ENCODE results near the gene SIGLEC10.
A peak's percentile ranks its signal among the peaks of the same experiment; 100 is the strongest.
"Not testable (repeated sequence)": the region's sequence is repeated elsewhere in the genome, so short reads cannot be mapped to it uniquely, and the experiment has no call there.

The SIGLEC10 gene

DNA sequence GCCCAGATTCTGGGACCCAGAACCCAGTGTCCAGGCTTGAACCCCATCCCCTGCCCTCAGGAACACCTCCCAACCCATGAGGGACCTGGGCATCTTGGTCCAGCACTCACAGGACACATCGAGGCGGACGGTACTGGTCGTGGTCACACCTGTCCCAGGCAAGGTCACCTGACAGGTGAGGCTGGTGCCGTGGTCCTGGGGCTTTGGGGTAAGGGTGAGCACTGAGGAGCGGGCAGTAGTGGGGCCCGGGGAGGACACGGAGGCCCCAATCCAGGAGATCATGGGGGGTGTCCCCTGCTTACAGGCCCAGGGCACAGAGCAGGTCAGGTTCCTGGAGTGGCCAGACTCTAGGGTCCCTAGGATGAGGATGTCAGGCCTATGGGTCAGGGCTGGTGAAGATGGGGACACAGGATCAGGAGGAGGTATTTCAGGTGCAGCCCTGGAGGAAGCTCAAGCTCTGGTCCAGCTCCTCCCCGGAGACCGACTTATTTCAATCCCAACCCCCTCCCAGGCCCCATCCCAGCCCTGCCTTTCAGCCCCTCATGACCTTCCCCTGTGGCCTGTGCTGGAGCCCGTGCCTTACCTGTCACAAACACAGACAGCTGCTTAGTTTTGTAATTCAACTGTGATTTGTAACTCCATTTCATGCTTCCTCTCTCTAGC lies 40.0 kb upstream of the SIGLEC10 start:
- no peak for DNase-seq (ENCODE audit: insufficient read length, low spot score)
- TF ChIP-seq POLR2AphosphoS5 (IDR thresholded peaks at IDR 0.05; ENCODE audit: low read depth, low read length) (no peak), POU2F2 (IDR thresholded peaks at IDR 0.05; ENCODE audit: low read depth, low read length) (no peak), SPI1 (IDR thresholded peaks at IDR 0.05; ENCODE audit: low read depth, low read length) (no peak), POLR2A (IDR thresholded peaks at IDR 0.05; ENCODE audit: low read depth, low read length) (no peak), TAF1 (IDR thresholded peaks at IDR 0.05; ENCODE audit: low read depth, low read length) (no peak), PAX5 (IDR thresholded peaks at IDR 0.05; ENCODE audit: insufficient read depth, low read length, severe bottlenecking) (no peak)
- FAIRE-seq = no peak

DNA sequence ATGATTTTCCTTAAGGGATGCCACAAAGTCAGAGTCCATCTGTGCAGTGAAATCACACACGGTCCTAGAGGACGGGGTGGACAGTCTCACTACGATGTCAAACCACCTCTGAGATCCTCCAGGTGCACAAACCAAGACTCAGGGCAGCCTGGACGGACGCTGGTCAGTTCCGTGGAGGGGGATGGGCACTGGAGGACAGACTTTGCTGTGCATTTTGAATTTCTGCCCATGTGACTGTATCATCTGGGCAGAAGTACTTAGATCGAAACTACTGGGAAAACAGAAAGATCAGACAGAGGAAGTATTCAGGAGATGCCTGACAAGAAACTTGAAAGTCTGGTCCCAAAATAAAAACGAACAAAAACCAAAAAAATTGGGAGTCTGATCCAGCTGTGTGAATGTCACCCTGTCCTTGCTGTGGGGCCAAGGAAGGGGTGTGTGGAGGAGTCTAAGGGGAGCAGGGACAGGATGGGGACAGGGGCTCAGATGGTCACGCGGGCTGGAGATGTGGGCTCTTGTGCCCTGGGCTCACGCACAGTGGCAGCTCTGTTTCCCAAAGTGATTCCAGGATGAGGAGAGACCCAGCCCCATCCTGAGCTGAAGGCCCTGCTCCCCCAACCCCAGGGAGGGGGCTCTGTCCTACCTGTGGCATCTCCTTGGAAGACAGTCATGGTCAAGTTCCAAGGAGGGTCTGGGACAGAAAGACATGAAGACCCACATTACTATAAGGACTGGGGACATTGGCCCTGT lies 39.3 kb upstream of the SIGLEC10 start:
- DNase-seq (ENCODE audit: insufficient read length, low spot score) (no peak), FAIRE-seq (no peak)
- no peak for TF ChIP-seq POLR2AphosphoS5 (IDR thresholded peaks at IDR 0.05; ENCODE audit: low read depth, low read length)
- no peak for TF ChIP-seq TAF1 (IDR thresholded peaks at IDR 0.05; ENCODE audit: low read depth, low read length)
- no peak for TF ChIP-seq PAX5 (IDR thresholded peaks at IDR 0.05; ENCODE audit: insufficient read depth, low read length, severe bottlenecking)
- TF ChIP-seq POLR2A (IDR thresholded peaks at IDR 0.05; ENCODE audit: low read depth, low read length) = no peak

DNA sequence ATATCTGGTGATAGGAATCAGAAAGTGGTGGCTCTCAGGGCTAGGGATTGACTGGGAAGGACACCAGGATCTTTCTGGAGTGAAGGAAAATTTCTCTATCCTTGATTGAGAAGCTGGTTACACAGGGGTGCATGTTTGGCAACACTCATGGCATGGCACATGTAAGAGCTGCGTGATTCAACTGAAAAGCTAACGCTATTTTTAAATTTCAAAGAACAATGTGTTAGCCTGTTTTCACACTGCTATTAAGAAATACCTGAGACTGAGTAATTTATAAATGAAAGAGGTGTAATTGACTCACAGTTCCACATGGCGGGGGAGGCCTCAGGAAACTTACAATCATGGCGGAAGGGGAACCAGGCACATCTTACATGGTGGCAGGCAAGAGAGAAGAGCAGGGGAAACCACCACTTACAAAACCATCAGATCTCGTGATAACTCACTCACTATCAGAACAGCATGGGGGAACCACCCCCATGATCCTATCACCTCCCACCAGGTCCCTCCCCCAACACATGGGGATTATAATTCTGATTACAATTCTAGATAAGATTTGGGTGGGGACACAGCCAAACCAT lies 33.4 kb upstream of the SIGLEC10 start:
- TF ChIP-seq SPI1 (IDR thresholded peaks at IDR 0.05; ENCODE audit: low read depth, low read length) (no peak), POLR2A (IDR thresholded peaks at IDR 0.05; ENCODE audit: low read depth, low read length) (no peak), POLR2AphosphoS5 (IDR thresholded peaks at IDR 0.05; ENCODE audit: low read depth, low read length) (no peak), TAF1 (IDR thresholded peaks at IDR 0.05; ENCODE audit: low read depth, low read length) (no peak), POU2F2 (IDR thresholded peaks at IDR 0.05; ENCODE audit: low read depth, low read length) (no peak), PAX5 (IDR thresholded peaks at IDR 0.05; ENCODE audit: insufficient read depth, low read length, severe bottlenecking) (no peak)
- FAIRE-seq (no peak), DNase-seq (ENCODE audit: insufficient read length, low spot score) (no peak)

DNA sequence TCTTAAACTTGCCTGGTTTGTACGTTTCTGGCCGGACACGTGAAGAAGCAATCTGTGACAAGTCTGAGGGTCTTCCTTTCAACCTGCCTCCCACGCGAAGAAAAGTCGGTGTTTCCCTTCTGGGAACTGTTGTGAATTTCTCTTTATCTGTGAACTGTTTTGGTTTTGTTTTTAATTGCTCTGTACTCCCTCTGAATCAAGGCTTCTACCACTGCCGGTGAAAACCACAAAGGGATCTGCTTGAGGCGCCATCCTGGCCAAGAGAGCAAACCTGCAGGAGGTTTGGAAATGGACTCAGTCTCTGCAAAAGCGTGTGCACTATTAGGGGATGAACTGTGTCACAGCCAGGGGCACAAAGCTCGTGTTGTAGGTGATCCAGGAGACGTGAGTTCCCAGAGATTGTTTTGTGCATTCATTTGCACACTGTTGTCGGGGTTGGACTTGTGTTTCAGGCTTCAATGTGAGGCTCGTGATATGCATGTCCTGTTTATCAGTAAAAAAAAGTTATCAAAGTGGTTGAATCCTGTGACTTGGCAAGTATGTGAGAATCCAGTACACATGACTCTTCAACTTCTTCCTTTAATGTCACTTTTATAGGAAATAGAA lies 31.1 kb upstream of the SIGLEC10 start:
- FAIRE-seq (no peak), DNase-seq (ENCODE audit: insufficient read length, low spot score) (no peak)
- no peak for TF ChIP-seq TAF1 (IDR thresholded peaks at IDR 0.05; ENCODE audit: low read depth, low read length)
- TF ChIP-seq POU2F2 (IDR thresholded peaks at IDR 0.05; ENCODE audit: low read depth, low read length) = no peak
- TF ChIP-seq POLR2A (IDR thresholded peaks at IDR 0.05; ENCODE audit: low read depth, low read length) = no peak

DNA sequence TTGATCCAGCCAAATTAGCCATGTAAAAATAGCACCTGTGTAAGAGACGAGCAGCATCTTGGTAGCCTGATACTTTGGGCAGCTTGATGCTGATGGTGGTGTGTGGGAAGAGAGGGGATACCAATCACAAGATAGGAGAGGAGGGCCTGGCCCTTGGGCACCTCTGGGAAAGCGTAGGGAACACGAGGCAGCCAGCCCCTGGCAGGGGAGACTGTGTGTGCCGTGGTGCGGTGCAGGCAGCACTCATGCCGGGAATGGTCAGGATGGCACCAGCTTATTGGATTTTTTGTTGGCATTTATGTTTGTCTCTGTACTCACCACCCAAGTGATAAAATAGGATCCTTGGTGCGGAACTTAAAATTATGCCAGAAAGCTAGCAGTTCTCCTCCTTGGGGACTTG lies 30.6 kb upstream of the SIGLEC10 start:
- no peak for TF ChIP-seq SPI1 (IDR thresholded peaks at IDR 0.05; ENCODE audit: low read depth, low read length)
- no peak for TF ChIP-seq POU2F2 (IDR thresholded peaks at IDR 0.05; ENCODE audit: low read depth, low read length)
- TF ChIP-seq POLR2AphosphoS5 (IDR thresholded peaks at IDR 0.05; ENCODE audit: low read depth, low read length) = no peak
- no peak for TF ChIP-seq TAF1 (IDR thresholded peaks at IDR 0.05; ENCODE audit: low read depth, low read length)
- TF ChIP-seq PAX5 (IDR thresholded peaks at IDR 0.05; ENCODE audit: insufficient read depth, low read length, severe bottlenecking) = no peak
- TF ChIP-seq POLR2A (IDR thresholded peaks at IDR 0.05; ENCODE audit: low read depth, low read length) = no peak
- FAIRE-seq = no peak
- DNase-seq (ENCODE audit: insufficient read length, low spot score) = no peak

DNA sequence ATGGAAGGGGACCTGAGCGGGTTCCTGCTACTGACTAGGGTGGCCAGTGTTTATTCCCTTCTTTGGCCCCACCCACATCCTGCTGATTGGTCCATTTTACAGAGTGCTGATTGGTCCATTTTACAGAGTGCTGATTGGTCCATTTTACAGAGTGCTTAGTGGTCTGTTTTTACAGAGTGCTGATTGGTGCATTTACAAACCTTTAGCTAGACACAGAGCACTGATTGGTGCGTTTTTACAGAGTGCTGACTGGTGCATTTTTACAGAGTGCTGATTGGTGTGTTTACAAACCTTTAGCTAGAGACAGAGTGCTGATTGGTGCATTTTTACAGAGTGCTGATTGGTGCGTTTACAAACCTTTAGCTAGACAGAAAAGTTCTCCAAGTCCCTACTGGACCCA lies 30.1 kb upstream of the SIGLEC10 start:
- not testable (repeated sequence) for FAIRE-seq; DNase-seq (ENCODE audit: insufficient read length, low spot score)

DNA sequence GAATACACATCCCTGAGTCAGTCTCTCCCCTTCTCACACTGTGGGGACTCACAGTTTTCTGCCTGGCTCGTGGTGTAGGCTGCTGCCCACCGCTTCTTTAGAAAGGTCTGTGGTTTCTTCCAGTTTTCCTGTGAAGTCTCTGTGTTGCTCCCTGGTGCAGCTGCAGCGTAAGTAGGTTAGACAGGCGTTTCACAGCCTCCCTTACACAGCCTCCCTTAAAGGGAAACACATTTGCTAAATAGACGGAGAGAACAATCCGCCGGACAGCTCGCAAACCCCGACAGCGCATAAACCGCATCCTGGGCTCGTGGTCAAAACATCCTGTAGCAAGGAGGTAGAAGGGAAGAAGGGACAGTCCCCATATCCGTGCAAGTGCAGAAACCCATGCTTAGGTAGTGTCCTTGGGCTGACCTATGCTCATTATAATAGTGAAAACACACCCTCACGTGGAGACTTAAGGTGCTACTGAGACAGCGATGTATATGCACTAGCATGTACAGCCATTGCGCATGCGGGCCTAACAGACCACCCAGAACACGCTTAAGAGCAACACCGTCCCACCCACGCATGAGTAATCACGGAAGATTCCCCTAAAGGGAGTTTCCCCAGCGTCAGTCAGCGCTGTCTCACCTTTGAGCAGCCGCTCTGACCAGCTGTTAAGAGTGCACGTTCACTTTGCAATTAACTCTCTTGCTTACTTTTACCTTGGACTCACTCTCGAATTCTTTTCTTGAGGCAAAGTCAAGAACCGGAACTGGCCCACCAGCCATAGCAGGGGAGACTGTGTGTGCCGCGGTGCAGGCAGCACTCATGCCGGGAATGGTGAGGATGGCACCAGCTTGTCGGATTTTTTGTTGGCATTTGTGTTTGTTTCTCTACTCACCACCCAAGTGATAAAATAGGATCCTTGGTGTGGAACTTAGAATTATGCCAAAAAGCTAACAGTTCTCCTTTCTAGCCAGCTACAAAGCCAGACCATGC lies 24.3 kb upstream of the SIGLEC10 start:
- peak; percentile 46 for DNase-seq (ENCODE audit: insufficient read length, low spot score)
- peak; percentile 100 for FAIRE-seq
- TF ChIP-seq POLR2A (IDR thresholded peaks at IDR 0.05; ENCODE audit: low read depth, low read length) = no peak
- TF ChIP-seq TAF1 (IDR thresholded peaks at IDR 0.05; ENCODE audit: low read depth, low read length) = no peak
- TF ChIP-seq POLR2AphosphoS5 (IDR thresholded peaks at IDR 0.05; ENCODE audit: low read depth, low read length) = no peak
- TF ChIP-seq PAX5 (IDR thresholded peaks at IDR 0.05; ENCODE audit: insufficient read depth, low read length, severe bottlenecking) = peak; percentile 55
- peak; percentile 72; the same call in 1 of the 2 replicates for TF ChIP-seq POU2F2 (IDR thresholded peaks at IDR 0.05; ENCODE audit: low read depth, low read length)
- TF ChIP-seq SPI1 (IDR thresholded peaks at IDR 0.05; ENCODE audit: low read depth, low read length) = 0 out of 2 replicates have a peak, but pooled peaks have one; percentile 16

DNA sequence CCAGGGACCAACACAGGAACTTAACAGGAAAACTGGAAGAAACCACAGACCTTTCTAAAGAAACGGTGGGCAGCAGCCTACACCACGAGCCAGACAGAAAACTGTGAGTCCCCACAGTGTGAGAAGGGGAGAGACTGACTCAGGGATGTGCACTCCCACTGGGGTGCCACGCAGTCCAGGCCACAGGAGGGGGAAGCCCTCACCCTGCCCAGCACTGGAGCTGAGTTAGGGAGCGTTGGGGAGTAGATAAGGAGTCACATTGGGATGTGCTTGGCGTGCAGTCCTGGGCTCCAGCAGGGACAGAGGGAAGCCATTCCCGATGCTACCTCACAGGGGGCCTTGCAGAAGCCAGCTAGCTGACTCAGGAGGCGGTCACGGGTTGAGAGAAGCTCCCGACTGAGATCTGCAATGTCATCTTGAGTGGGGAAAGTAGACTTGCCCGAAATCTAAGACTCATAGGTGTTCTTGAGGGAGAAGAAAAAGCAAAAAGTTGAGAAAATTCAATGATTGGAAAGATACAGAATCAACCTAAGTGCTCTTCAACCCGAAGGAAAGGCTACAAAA lies 23.5 kb upstream of the SIGLEC10 start:
- FAIRE-seq = no peak
- TF ChIP-seq PAX5 (IDR thresholded peaks at IDR 0.05; ENCODE audit: insufficient read depth, low read length, severe bottlenecking) = no peak
- no peak for TF ChIP-seq POLR2A (IDR thresholded peaks at IDR 0.05; ENCODE audit: low read depth, low read length)
- TF ChIP-seq POLR2AphosphoS5 (IDR thresholded peaks at IDR 0.05; ENCODE audit: low read depth, low read length) = no peak
- TF ChIP-seq POU2F2 (IDR thresholded peaks at IDR 0.05; ENCODE audit: low read depth, low read length) = no peak
- no peak for TF ChIP-seq SPI1 (IDR thresholded peaks at IDR 0.05; ENCODE audit: low read depth, low read length)
- TF ChIP-seq TAF1 (IDR thresholded peaks at IDR 0.05; ENCODE audit: low read depth, low read length) = no peak
- DNase-seq (ENCODE audit: insufficient read length, low spot score) = no peak

Data from GM12891 (cell line).